Astrocyte (in vitro differentiated cells and primary cell): ENCODE measurements around the gene YES1.

Experiments
- CTCF ChIP-seq: IDR thresholded peaks from 2 replicates; pipeline ENCODE4 v1.5.1; 2011; ENCODE audit warnings: low read depth, mild to moderate bottlenecking, inconsistent platforms, low read length, moderate library complexity; ENCODE audit not compliant: insufficient read depth
- EZH2 ChIP-seq: IDR thresholded peaks from 2 replicates; pipeline ENCODE4 v1.6.1; 2012; ENCODE audit warnings: mild to moderate bottlenecking, low read length, inconsistent platforms; ENCODE audit not compliant: insufficient read depth

- TF ChIP-seq CTCF, result no peak
- TF ChIP-seq EZH2, result no peak
These were observed 33.2 kb upstream of the YES1 start for GRCh38 chr18:845152-845819.
